ENCODE results near the gene PYGO2.
A peak's percentile ranks its signal among the peaks of the same experiment; 100 is the strongest.
"Not testable (repeated sequence)": the region's sequence is repeated elsewhere in the genome, so short reads cannot be mapped to it uniquely, and the experiment has no call there.

Gene PYGO2

GRCh38 chr1:154998818-154999570 lies 37.4 kb upstream of the PYGO2 start:
- TF ChIP-seq, protein P1, sequence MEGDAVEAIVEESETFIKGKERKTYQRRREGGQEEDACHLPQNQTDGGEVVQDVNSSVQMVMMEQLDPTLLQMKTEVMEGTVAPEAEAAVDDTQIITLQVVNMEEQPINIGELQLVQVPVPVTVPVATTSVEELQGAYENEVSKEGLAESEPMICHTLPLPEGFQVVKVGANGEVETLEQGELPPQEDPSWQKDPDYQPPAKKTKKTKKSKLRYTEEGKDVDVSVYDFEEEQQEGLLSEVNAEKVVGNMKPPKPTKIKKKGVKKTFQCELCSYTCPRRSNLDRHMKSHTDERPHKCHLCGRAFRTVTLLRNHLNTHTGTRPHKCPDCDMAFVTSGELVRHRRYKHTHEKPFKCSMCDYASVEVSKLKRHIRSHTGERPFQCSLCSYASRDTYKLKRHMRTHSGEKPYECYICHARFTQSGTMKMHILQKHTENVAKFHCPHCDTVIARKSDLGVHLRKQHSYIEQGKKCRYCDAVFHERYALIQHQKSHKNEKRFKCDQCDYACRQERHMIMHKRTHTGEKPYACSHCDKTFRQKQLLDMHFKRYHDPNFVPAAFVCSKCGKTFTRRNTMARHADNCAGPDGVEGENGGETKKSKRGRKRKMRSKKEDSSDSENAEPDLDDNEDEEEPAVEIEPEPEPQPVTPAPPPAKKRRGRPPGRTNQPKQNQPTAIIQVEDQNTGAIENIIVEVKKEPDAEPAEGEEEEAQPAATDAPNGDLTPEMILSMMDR (IDR thresholded peaks at IDR 0.05; ENCODE audit: low read depth, low read length): no peak; the same call in none of the 2 replicates
- no peak for DNase-seq (ENCODE audit: extremely low read depth, low read depth)

DNA sequence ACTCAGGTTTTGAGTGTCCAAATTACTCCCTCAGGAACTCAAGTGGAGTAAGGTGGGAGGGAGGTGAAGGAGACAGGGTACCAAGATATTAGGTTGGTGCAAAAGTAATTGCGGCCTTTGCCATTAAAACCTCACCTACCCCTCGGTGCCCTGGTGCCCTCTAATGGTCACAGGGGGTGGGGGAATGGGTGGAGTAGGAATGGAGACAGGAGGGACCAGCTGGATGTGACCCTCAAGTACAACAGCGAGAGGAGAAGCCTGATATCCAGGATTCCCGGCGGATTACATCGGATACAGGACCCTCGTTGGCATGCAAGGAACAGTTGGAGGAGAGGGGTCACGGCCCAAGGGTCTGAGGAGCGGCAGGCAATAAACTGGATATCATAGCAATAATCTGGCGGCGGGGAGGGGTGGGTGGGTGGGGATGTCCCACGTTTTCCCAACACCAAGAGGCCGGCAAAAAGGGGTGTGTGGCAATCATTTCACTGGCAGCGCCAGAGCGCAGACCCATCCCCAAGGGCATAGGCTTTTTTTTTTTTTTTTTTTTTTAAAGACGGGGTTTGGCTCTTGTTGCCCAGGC lies 36.7 kb upstream of the PYGO2 start:
- TF ChIP-seq, protein P1 (IDR thresholded peaks at IDR 0.05; ENCODE audit: low read depth, low read length): no peak
- no peak for DNase-seq (ENCODE audit: extremely low read depth, low read depth)

DNA sequence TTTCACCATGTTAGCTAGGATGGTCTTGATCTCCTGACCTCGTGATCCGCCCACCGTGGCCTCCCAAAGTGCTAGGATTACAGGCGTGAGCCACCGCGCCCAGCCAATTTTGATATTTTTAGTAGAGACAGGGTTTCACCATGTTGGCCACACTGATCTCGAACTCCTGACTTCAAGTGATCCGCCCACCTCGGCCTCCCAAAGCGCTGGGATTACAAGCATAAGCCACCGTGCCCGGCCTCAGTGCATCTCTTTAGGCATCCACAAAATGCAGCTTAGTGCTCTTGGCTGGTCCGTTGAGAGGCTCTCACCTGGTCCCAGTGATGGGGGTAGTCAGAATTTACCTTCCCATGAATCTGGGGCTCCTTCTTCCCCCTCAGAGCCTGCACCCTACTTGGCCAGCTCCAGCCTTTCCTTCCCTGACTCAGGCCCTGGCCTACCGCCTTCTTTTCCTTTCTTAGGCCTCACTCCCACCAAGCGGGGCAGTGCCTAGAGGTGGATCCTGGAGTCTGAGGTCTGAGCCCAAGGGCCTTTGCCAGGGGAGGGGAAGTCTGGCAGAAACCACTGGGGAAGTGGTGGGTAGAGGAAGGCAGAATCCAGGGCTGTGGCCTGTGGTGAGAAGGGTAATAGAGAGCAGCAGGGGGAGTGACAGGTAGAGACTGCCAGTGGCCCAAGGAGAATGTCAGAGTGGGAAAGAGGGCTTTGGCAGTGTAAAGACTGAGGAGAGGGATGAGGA lies 35.6 kb upstream of the PYGO2 start:
- TF ChIP-seq, protein P1 (IDR thresholded peaks at IDR 0.05; ENCODE audit: low read depth, low read length): no peak
- no peak for DNase-seq (ENCODE audit: extremely low read depth, low read depth)

GRCh38 chr1:154995301-154995983 lies 33.9 kb upstream of the PYGO2 start:
- TF ChIP-seq, protein P1 (IDR thresholded peaks at IDR 0.05; ENCODE audit: low read depth, low read length): peak; percentile 61
- DNase-seq (ENCODE audit: extremely low read depth, low read depth): not testable (repeated sequence)

DNA sequence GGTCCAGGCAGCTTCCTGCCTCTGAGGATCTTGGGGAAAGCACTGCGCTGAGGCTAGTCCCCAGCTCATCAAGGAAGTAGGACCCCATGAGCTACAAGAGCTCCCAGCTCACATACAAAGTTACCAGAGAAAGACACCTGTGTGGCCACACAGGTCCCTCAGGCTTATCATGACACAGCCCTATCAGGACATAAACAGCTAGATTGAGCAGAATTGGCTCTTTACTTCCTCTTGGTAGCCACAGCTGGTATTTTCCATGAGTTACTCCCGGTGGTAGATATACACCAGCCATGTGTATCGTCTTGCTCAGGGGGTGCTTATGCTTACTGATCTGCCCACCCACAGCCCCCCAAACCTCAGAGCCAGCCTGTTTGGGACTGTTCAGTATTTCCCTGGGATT lies 33.0 kb upstream of the PYGO2 start:
- no peak for DNase-seq (ENCODE audit: extremely low read depth, low read depth)
- TF ChIP-seq, protein P1 (IDR thresholded peaks at IDR 0.05; ENCODE audit: low read depth, low read length): no peak

- DNase-seq (ENCODE audit: extremely low read depth, low read depth): no peak
- TF ChIP-seq, protein P1 (IDR thresholded peaks at IDR 0.05; ENCODE audit: low read depth, low read length): no peak
Observed at GRCh38 chr1:154994269-154994587, 32.6 kb upstream of the PYGO2 start.
